Measurements from ENCODE around the gene LTBP2. TPM values are rescaled to one million over a fixed set of nuclear protein-coding genes. Genes with fewer than 3 reads are reported as not detected.

Gene LTBP2
- total and polyA plus RNA-seq, 2 of the 13 experiments (the other 11 are each of a cell fraction or from before 2014, with no cell fraction given), result 0.20 to 0.41 TPM

GRCh38 chr14:74591899-74592298 lies 20.1 kb downstream of the LTBP2 start:
- no peaks in the 10 kb centered on the region for H3K79me2 ChIP-seq (ENCODE audit: insufficient read depth, low read length)
- POLR2A ChIA-PET, result no interaction called here

More at GRCh38 chr14:74591899-74592298, 20.1 kb downstream of the LTBP2 start:
- no peak overlapping the region for H2AFZ ChIP-seq (ENCODE audit: low read length)
- TF ChIP-seq JUND (CRISPR knock-in tag; IDR thresholded peaks at IDR 0.05), result no peak
- no peak for TF ChIP-seq TP53 (CRISPR knock-in tag; conservative IDR thresholded peaks at IDR 0.05)
- TF ChIP-seq POLR2G (IDR thresholded peaks at IDR 0.05; ENCODE audit: low read depth, low read length), result no peak
- TF ChIP-seq ZSCAN12 (CRISPR knock-in tag; IDR thresholded peaks at IDR 0.05), result no peak
- TF ChIP-seq, protein P1, sequence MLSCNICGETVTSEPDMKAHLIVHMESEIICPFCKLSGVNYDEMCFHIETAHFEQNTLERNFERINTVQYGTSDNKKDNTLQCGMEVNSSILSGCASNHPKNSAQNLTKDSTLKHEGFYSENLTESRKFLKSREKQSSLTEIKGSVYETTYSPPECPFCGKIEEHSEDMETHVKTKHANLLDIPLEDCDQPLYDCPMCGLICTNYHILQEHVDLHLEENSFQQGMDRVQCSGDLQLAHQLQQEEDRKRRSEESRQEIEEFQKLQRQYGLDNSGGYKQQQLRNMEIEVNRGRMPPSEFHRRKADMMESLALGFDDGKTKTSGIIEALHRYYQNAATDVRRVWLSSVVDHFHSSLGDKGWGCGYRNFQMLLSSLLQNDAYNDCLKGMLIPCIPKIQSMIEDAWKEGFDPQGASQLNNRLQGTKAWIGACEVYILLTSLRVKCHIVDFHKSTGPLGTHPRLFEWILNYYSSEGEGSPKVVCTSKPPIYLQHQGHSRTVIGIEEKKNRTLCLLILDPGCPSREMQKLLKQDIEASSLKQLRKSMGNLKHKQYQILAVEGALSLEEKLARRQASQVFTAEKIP (CRISPR knock-in tag; IDR thresholded peaks at IDR 0.05; ENCODE audit: borderline replicate concordance), result no peak
- TF ChIP-seq, protein P2, sequence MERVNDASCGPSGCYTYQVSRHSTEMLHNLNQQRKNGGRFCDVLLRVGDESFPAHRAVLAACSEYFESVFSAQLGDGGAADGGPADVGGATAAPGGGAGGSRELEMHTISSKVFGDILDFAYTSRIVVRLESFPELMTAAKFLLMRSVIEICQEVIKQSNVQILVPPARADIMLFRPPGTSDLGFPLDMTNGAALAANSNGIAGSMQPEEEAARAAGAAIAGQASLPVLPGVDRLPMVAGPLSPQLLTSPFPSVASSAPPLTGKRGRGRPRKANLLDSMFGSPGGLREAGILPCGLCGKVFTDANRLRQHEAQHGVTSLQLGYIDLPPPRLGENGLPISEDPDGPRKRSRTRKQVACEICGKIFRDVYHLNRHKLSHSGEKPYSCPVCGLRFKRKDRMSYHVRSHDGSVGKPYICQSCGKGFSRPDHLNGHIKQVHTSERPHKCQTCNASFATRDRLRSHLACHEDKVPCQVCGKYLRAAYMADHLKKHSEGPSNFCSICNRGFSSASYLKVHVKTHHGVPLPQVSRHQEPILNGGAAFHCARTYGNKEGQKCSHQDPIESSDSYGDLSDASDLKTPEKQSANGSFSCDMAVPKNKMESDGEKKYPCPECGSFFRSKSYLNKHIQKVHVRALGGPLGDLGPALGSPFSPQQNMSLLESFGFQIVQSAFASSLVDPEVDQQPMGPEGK (CRISPR knock-in tag; IDR thresholded peaks at IDR 0.05), result no peak
- BruUV-seq (replicated peaks), result no TSS peak
- no peak overlapping the region for H3K9ac ChIP-seq (ENCODE audit: insufficient read depth, low read depth, low read length)
- peaks cover 38% of the 10 kb centered on the region for H3K4me1 ChIP-seq (ENCODE audit: insufficient read depth, low read length)
- H4K20me1 ChIP-seq (ENCODE audit: insufficient read depth, low read length), result no peaks in the 10 kb centered on the region
- H3K4me3 ChIP-seq (replicated peaks in 1 of 3; ENCODE audit: insufficient read depth in 1 of 3, low read depth in 2 of 3, low read length in 3 of 3), result no peak overlapping the region
- intact Hi-C loops (cut with micrococcal nuclease; ENCODE audit: unreplicated experiment), result no loop called here
- H3K27me3 ChIP-seq (ENCODE audit: control insufficient read depth in 1 of 2, insufficient read depth in 2 of 2, low read length in 2 of 2), result 0 out of 5 replicates have a peak, but pooled peaks cover 0 to 1% of the 10 kb centered on the region in 2 experiments
- in situ Hi-C loops (cut with HindIII; ENCODE audit: extremely low pct_ligation_motif_present, low pct_unique_long_range_greater_than_20kb), result no loop called here
- no peaks in the 10 kb centered on the region for H3K9me3 ChIP-seq (ENCODE audit: low read length)
- FAIRE-seq (no peak), ATAC-seq (no peak), DNase-seq (ENCODE audit: low spot score) (no peak)
- H3K36me3 ChIP-seq (replicated peaks in 1 of 2; ENCODE audit: control insufficient read depth in 1 of 2, insufficient read depth in 2 of 2, low read length in 2 of 2), result no peaks in the 10 kb centered on the region
- H3K27ac ChIP-seq (ENCODE audit: extremely low read length, insufficient read depth, low read length), result no peak overlapping the region
- WGBS (ENCODE audit: low lambda C conversion rate), result 51% methylated on average over 5 of the region's 5 CpGs
- no peak overlapping the region for H3K4me2 ChIP-seq (ENCODE audit: low read depth, low read length)
- CTCF ChIA-PET (ENCODE audit: low intra/inter-chr PET ratio, low total read pairs), result no interaction called here

All from HepG2 (cell line).